ENCODE data around the gene KCNQ2.

DNA sequence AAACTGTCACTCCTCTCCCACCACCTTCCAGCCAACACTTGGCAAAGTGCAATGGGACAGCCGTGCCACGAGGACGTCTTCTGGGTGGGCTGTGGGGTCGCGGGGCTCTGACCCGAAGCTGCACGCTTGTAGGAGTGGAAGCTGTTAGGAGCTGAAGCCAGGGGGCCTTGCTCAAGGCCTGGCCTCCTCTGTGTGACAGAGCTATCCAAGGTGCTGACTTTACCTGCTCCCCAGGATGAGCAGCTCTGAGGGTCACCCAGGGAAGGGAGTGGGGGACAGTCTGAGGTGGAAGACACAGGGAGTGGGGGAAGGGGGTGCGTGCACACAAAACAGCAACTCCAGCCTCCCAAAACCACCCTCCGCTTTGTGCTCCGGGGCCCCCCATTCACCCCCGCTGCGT is 93.8 kb downstream of the KCNQ2 start:
- TF ChIP-seq, protein P1, sequence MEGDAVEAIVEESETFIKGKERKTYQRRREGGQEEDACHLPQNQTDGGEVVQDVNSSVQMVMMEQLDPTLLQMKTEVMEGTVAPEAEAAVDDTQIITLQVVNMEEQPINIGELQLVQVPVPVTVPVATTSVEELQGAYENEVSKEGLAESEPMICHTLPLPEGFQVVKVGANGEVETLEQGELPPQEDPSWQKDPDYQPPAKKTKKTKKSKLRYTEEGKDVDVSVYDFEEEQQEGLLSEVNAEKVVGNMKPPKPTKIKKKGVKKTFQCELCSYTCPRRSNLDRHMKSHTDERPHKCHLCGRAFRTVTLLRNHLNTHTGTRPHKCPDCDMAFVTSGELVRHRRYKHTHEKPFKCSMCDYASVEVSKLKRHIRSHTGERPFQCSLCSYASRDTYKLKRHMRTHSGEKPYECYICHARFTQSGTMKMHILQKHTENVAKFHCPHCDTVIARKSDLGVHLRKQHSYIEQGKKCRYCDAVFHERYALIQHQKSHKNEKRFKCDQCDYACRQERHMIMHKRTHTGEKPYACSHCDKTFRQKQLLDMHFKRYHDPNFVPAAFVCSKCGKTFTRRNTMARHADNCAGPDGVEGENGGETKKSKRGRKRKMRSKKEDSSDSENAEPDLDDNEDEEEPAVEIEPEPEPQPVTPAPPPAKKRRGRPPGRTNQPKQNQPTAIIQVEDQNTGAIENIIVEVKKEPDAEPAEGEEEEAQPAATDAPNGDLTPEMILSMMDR (conservative IDR thresholded peaks at IDR 0.05): no peak
- no peak for TF ChIP-seq ZFX (IDR thresholded peaks at IDR 0.05)
